ENCODE data around the gene FSIP1.

DNA sequence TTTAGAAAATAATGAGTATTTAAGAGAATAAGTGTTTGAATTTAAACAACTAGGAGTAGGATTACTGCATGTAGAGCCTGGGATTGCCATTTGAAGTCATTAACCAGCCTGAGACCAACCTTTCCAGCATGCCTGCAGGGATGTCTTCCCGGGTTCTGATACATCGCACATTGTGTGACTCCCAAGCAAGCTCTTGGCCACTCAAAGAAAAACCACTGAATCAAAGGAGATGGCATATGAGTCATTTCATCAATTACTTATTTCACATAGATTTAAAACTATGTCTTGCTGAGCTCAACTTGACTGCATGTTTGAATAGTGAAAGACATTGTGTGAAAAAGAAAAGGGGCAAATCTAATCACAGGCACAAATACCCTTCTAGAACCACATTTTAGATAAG, 216.8 kb downstream of the FSIP1 start:
- TF ChIP-seq POLR2A (IDR thresholded peaks at IDR 0.05), result no peak
- TF ChIP-seq, protein P1, sequence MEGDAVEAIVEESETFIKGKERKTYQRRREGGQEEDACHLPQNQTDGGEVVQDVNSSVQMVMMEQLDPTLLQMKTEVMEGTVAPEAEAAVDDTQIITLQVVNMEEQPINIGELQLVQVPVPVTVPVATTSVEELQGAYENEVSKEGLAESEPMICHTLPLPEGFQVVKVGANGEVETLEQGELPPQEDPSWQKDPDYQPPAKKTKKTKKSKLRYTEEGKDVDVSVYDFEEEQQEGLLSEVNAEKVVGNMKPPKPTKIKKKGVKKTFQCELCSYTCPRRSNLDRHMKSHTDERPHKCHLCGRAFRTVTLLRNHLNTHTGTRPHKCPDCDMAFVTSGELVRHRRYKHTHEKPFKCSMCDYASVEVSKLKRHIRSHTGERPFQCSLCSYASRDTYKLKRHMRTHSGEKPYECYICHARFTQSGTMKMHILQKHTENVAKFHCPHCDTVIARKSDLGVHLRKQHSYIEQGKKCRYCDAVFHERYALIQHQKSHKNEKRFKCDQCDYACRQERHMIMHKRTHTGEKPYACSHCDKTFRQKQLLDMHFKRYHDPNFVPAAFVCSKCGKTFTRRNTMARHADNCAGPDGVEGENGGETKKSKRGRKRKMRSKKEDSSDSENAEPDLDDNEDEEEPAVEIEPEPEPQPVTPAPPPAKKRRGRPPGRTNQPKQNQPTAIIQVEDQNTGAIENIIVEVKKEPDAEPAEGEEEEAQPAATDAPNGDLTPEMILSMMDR (IDR thresholded peaks at IDR 0.05), result no peak

All from body of pancreas (tissue), 4 donors.